GM23338 (cell line): Measurements from ENCODE around the gene ZNF91. TPM values are rescaled to one million over a fixed set of nuclear protein-coding genes. Genes with fewer than 3 reads are reported as not detected.

ENCODE experiments used
- ATAC-seq: fragments of 200-7000 bp; cut with Tn5 transposase; 3 replicates; pipeline ENCODE4 v1.9.1; 2020
- DNase-seq: peaks from one replicate; pipeline ENCODE4 v3.0.0-alpha.2; 2015; ENCODE audit warnings: low spot score
- H2AFZ ChIP-seq: fragments of 200-600 bp; sonication (generic); 2 replicates; pipeline ENCODE4 v1.8.0; 2016; ENCODE audit warnings: antibody characterized with exemption, mild to moderate bottlenecking, moderate library complexity
- H3F3A ChIP-seq: fragments of 200-600 bp; sonication (generic); replicated peaks from 2 replicates; pipeline ENCODE4 v1.8.0; 2017; ENCODE audit warnings: antibody characterized with exemption, mixed run types, low read depth
- H3K27ac ChIP-seq: fragments of 200-600 bp; sonication (generic); 2 replicates; pipeline ENCODE4 v1.6.1; 2016; ENCODE audit warnings: low read depth
- H3K27me3 ChIP-seq: fragments of 200-600 bp; sonication (generic); 2 replicates; pipeline ENCODE4 v1.8.0; 2016; ENCODE audit warnings: mild to moderate bottlenecking, mixed run types, moderate library complexity; ENCODE audit not compliant: insufficient read depth
- H3K36me3 ChIP-seq: fragments of 200-600 bp; sonication (generic); 2 replicates; pipeline ENCODE4 v1.8.0; 2016; ENCODE audit warnings: mild to moderate bottlenecking; ENCODE audit not compliant: insufficient read depth
- H3K4me1 ChIP-seq: fragments of 200-600 bp; sonication (generic); 2 replicates; pipeline ENCODE4 v1.8.0; 2016; ENCODE audit warnings: mild to moderate bottlenecking, moderate library complexity; ENCODE audit not compliant: insufficient read depth
- H3K4me2 ChIP-seq: fragments of 200-600 bp; sonication (generic); 2 replicates; pipeline ENCODE4 v1.7.1; 2017; ENCODE audit warnings: mixed run types
- H3K4me3 ChIP-seq: fragments of 200-600 bp; sonication (generic); 2 replicates; pipeline ENCODE4 v1.6.1; 2016; ENCODE audit warnings: mixed run types
- H3K79me2 ChIP-seq: fragments of 200-600 bp; sonication (generic); replicated peaks from 2 replicates; pipeline ENCODE4 v1.8.0; 2017; ENCODE audit warnings: mild to moderate bottlenecking; ENCODE audit not compliant: insufficient read depth
- H3K9me2 ChIP-seq: fragments of 200-600 bp; sonication (generic); 2 replicates; pipeline ENCODE4 v1.8.0; 2017; ENCODE audit not compliant: insufficient read depth
- H4K20me1 ChIP-seq: fragments of 200-600 bp; sonication (generic); replicated peaks from 2 replicates; pipeline ENCODE4 v1.8.0; 2017; ENCODE audit warnings: mild to moderate bottlenecking; ENCODE audit not compliant: insufficient read depth
- H3K27ac Mint-ChIP-seq: 2 replicates; pipeline ENCODE4 v1.8.0; 2020; ENCODE audit warnings: inconsistent platforms, mild to moderate bottlenecking, moderate library complexity, mixed read lengths
- H3K27me3 Mint-ChIP-seq: 3 replicates; pipeline ENCODE4 v1.8.0; 2022; ENCODE audit warnings: low read depth, mild to moderate bottlenecking, moderate library complexity, mixed read lengths, inconsistent platforms; ENCODE audit not compliant: insufficient read depth, poor library complexity
- H3K36me3 Mint-ChIP-seq: 3 replicates; pipeline ENCODE4 v1.8.0; 2021; ENCODE audit warnings: low read depth, mild to moderate bottlenecking, inconsistent platforms, moderate library complexity, mixed read lengths
- H3K4me1 Mint-ChIP-seq: 3 replicates; pipeline ENCODE4 v1.8.0; 2020; ENCODE audit warnings: mild to moderate bottlenecking, inconsistent platforms, mixed read lengths
- H3K4me3 Mint-ChIP-seq: 3 replicates; pipeline ENCODE4 v1.8.0; 2021; ENCODE audit warnings: moderate library complexity, mild to moderate bottlenecking, inconsistent platforms, mixed read lengths
- H3K9me3 Mint-ChIP-seq: 3 replicates; pipeline ENCODE4 v1.8.0; 2020; ENCODE audit warnings: moderate library complexity, mild to moderate bottlenecking, inconsistent platforms, mixed read lengths
- CREB1 ChIP-seq: fragments of 250-450 bp; sonication (Bioruptor Pico); IDR thresholded peaks from 2 replicates; pipeline ENCODE4 v1.5.0; 2020; ENCODE audit warnings: low read depth, mild to moderate bottlenecking, moderate library complexity
- EZH2phosphoT487 ChIP-seq: fragments of 200-600 bp; sonication (generic); IDR thresholded peaks from one replicate; pipeline ENCODE4 v1.8.1; 2018; ENCODE audit warnings: antibody characterized with exemption; ENCODE audit not compliant: unreplicated experiment
- NANOG ChIP-seq: IDR thresholded peaks from 2 replicates; pipeline ENCODE4 v1.6.1; 2016; ENCODE audit warnings: antibody characterized with exemption, borderline replicate concordance
- POLR2AphosphoS5 ChIP-seq: IDR thresholded peaks from 2 replicates; pipeline ENCODE4 v1.6.1; 2016; ENCODE audit warnings: antibody characterized with exemption, low read depth
- ZNF114 ChIP-seq: fragments of 250-450 bp; sonication (Bioruptor Pico); IDR thresholded peaks from 2 replicates; pipeline ENCODE4 v1.5.0; 2020; ENCODE audit warnings: mild to moderate bottlenecking, moderate library complexity
- ZNF331 ChIP-seq: fragments of 250-450 bp; sonication (Bioruptor Pico); IDR thresholded peaks from 2 replicates; pipeline ENCODE4 v1.5.0; 2020; ENCODE audit warnings: low read depth, mild to moderate bottlenecking, moderate library complexity
- ZNF462 ChIP-seq: fragments of 250-450 bp; sonication (Bioruptor Pico); IDR thresholded peaks from 2 replicates; pipeline ENCODE4 v1.5.0; 2020; ENCODE audit warnings: mild to moderate bottlenecking, moderate library complexity
- polyA plus RNA-seq: library from polyadenylated mRNA; unstranded; fragments of >200 nt; fragmentation: Nextera tagmentation; extraction: Ambion mirVana; gene quantifications from 2 replicates; pipeline ENCODE4 v1.2.1, GENCODE V29; 2016
- total RNA-seq: library from RNA; depleted of rRNA; stranded (reverse); fragments of >200 nt; shearing (Covaris generic); gene quantifications from 2 replicates; pipeline ENCODE4 v1.2.3, GENCODE V29; 2014
- TF ChIP-seq, protein P1 (sequence below): IDR thresholded peaks from one replicate; pipeline ENCODE4 v1.6.1; 2018; ENCODE audit warnings: antibody characterized with exemption; ENCODE audit not compliant: unreplicated experiment
- TF ChIP-seq, protein P2 (sequence below), 2 experiments: fragments of 200-600 bp in 1 of 2; sonication (generic) in 1 of 2; conservative IDR thresholded peaks; 2 replicates each; pipeline versions ENCODE4 v1.5.1 to v1.6.1; 2016 to 2017; ENCODE audit warnings: antibody characterized with exemption in 2 of 2, low read depth in 2 of 2, mild to moderate bottlenecking in 2 of 2, moderate library complexity in 1 of 2

ZNF91 gene
- total and polyA plus RNA-seq, 2 experiments from 2014 or later, result 23.5 to 51.6 TPM

DNA sequence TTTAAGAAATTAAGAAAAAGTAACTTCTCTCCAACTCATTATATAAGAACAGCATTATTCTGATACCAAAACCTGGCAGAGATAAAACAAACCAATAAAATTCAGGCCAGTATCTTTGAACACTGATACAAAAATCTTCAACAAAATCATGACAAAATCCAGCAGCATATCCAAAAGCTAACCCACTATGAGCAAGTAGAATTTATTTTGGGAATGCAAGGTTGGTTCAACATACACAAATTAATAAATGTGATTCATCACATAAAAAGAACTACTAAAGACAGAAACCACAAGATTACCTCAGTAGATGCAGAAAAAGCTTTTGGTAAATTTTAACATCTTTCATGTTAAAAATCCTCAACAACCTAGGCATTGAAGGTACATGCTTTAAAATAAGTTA is 12.3 kb downstream of the ZNF91 start (continued):
- TF ChIP-seq NANOG, result no peak
- no peak for TF ChIP-seq ZNF331 (CRISPR knock-in tag)
- TF ChIP-seq, protein P1, sequence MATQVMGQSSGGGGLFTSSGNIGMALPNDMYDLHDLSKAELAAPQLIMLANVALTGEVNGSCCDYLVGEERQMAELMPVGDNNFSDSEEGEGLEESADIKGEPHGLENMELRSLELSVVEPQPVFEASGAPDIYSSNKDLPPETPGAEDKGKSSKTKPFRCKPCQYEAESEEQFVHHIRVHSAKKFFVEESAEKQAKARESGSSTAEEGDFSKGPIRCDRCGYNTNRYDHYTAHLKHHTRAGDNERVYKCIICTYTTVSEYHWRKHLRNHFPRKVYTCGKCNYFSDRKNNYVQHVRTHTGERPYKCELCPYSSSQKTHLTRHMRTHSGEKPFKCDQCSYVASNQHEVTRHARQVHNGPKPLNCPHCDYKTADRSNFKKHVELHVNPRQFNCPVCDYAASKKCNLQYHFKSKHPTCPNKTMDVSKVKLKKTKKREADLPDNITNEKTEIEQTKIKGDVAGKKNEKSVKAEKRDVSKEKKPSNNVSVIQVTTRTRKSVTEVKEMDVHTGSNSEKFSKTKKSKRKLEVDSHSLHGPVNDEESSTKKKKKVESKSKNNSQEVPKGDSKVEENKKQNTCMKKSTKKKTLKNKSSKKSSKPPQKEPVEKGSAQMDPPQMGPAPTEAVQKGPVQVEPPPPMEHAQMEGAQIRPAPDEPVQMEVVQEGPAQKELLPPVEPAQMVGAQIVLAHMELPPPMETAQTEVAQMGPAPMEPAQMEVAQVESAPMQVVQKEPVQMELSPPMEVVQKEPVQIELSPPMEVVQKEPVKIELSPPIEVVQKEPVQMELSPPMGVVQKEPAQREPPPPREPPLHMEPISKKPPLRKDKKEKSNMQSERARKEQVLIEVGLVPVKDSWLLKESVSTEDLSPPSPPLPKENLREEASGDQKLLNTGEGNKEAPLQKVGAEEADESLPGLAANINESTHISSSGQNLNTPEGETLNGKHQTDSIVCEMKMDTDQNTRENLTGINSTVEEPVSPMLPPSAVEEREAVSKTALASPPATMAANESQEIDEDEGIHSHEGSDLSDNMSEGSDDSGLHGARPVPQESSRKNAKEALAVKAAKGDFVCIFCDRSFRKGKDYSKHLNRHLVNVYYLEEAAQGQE, result no peak
- TF ChIP-seq EZH2phosphoT487, result no peak
- no peak for TF ChIP-seq POLR2AphosphoS5
- no peak for TF ChIP-seq CREB1 (CRISPR knock-in tag)
- no peak for TF ChIP-seq ZNF114

GRCh38 chr19:23381114-23381513 is 14.2 kb downstream of the ZNF91 start:
- Mint-ChIP-seq H3K9me3 (peaks cover 11% of the 10 kb centered on the region; the same call in 2 of the 3 replicates), H3K4me1 (peaks cover 8% of the 10 kb centered on the region; the same call in 2 of the 3 replicates), H3K27ac (no peak overlapping the region), H3K27me3 (no peaks in the 10 kb centered on the region), H3K36me3 (peaks cover 58% of the 10 kb centered on the region), H3K4me3 (no peak overlapping the region)
- Histone ChIP-seq H3K9me2 (no peaks in the 10 kb centered on the region), H4K20me1 (peaks cover 52% of the 10 kb centered on the region), H3K36me3 (no peaks in the 10 kb centered on the region), H2AFZ (no peak overlapping the region), H3K27ac (no peak overlapping the region), H3K4me3 (no peak overlapping the region), H3K4me2 (no peak overlapping the region), H3K79me2 (peaks cover 100% of the 10 kb centered on the region), H3F3A (no peaks in the 10 kb centered on the region), H3K4me1 (no peaks in the 10 kb centered on the region; the same call in 1 of the 2 replicates), H3K27me3 (no peaks in the 10 kb centered on the region)
- no peak for DNase-seq
- no peak for ATAC-seq
- TF ChIP-seq EZH2phosphoT487 (no peak), NANOG (no peak), ZNF114 (no peak), POLR2AphosphoS5 (no peak), ZNF331 (CRISPR knock-in tag) (no peak), ZNF462 (CRISPR knock-in tag) (no peak), CREB1 (CRISPR knock-in tag) (no peak)
- TF ChIP-seq, protein P1, result no peak
- TF ChIP-seq, protein P2, sequence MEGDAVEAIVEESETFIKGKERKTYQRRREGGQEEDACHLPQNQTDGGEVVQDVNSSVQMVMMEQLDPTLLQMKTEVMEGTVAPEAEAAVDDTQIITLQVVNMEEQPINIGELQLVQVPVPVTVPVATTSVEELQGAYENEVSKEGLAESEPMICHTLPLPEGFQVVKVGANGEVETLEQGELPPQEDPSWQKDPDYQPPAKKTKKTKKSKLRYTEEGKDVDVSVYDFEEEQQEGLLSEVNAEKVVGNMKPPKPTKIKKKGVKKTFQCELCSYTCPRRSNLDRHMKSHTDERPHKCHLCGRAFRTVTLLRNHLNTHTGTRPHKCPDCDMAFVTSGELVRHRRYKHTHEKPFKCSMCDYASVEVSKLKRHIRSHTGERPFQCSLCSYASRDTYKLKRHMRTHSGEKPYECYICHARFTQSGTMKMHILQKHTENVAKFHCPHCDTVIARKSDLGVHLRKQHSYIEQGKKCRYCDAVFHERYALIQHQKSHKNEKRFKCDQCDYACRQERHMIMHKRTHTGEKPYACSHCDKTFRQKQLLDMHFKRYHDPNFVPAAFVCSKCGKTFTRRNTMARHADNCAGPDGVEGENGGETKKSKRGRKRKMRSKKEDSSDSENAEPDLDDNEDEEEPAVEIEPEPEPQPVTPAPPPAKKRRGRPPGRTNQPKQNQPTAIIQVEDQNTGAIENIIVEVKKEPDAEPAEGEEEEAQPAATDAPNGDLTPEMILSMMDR (conservative IDR thresholded peaks at IDR 0.05; ENCODE audit: low read depth in 2 of 2), result no peak
